SK-N-MC (cell line): ENCODE measurements around the gene KCNB1.

Experiments
- DNase-seq: peaks from one replicate; pipeline ENCODE4 v3.0.0-alpha.2; 2011; ENCODE audit warnings: low read depth, low spot score
- H3K27ac ChIP-seq: fragments of 200-600 bp; sonication (generic); 2 replicates; pipeline ENCODE4 v1.5.1; 2016; ENCODE audit warnings: mixed run types
- H3K36me3 ChIP-seq: fragments of 200-600 bp; sonication (generic); 2 replicates; pipeline ENCODE4 v1.6.1; 2017; ENCODE audit warnings: antibody characterized with exemption, low read length, mixed read lengths; ENCODE audit not compliant: insufficient read depth
- H3K4me3 ChIP-seq: fragments of 200-600 bp; sonication (generic); 2 replicates; pipeline ENCODE4 v1.5.1; 2016
- H3K9ac ChIP-seq: fragments of 200-600 bp; sonication (generic); 2 replicates; pipeline ENCODE4 v1.8.0; 2017; ENCODE audit warnings: mixed run types, mixed read lengths; ENCODE audit not compliant: insufficient read length
- H3K9me3 ChIP-seq: fragments of 200-600 bp; sonication (generic); 2 replicates; pipeline ENCODE4 v1.6.1; 2017; ENCODE audit warnings: low read depth, mild to moderate bottlenecking, antibody characterized with exemption, low read length, moderate library complexity, mixed read lengths
- EZH2 ChIP-seq: fragments of 200-600 bp; sonication (generic); IDR thresholded peaks from one replicate; pipeline ENCODE4 v1.6.1; 2017; ENCODE audit warnings: antibody characterized with exemption
- FOXP2 ChIP-seq: optimal IDR thresholded peaks from 2 replicates; pipeline ENCODE3; 2011; ENCODE audit warnings: mild to moderate bottlenecking, moderate library complexity; ENCODE audit not compliant: insufficient read depth; ENCODE audit errors: extremely low read length, control extremely low read depth
- POLR2AphosphoS5 ChIP-seq: IDR thresholded peaks from 2 replicates; pipeline ENCODE4 v1.6.1; 2012; ENCODE audit warnings: mild to moderate bottlenecking, low read depth, low read length, borderline replicate concordance

Gene KCNB1

GRCh38 chr20:49351775-49352174 lies 130.7 kb downstream of the KCNB1 start:
- no peaks in the 10 kb centered on the region for H3K9me3 ChIP-seq
- no peaks in the 10 kb centered on the region for H3K36me3 ChIP-seq
- H3K27ac ChIP-seq: no peak overlapping the region
- H3K9ac ChIP-seq: no peak overlapping the region
- H3K4me3 ChIP-seq: no peak overlapping the region
- no peak for TF ChIP-seq FOXP2
- TF ChIP-seq EZH2: no peak
- no peak for TF ChIP-seq POLR2AphosphoS5
- DNase-seq: no peak

DNA sequence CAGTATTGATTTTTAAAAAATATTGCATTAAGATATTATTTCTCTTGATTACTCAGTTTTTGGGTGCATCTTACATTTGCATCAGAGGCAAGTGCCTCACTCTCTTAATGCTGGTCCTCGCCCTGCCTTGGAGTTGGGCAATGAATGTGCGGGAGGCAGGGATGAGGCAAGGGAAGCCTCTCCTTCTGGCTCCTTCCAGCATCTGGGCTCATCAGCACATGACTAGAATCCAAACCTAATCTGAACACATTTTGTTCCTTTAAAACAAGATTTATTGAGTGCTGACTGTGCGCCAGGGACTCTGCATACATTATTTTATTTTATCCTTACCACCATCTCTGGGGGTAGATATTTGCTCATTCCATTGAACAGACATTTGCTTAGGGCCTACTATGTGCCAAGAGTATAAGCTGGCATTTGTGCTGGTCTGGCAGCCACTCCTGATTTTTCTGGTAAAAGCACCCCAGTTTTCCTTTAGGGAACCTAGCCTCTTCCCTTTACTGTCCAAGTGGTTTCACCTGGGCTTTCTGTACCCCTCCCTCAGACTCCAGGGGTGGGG lies 132.7 kb downstream of the KCNB1 start:
- H3K4me3 ChIP-seq: no peak overlapping the region
- no peaks in the 10 kb centered on the region for H3K9me3 ChIP-seq
- no peak overlapping the region for H3K9ac ChIP-seq
- no peak for DNase-seq
- TF ChIP-seq POLR2AphosphoS5: no peak
- TF ChIP-seq EZH2: no peak
- TF ChIP-seq FOXP2: no peak
- no peaks in the 10 kb centered on the region for H3K36me3 ChIP-seq
- no peak overlapping the region for H3K27ac ChIP-seq

- Histone ChIP-seq H3K4me3 (no peak overlapping the region), H3K36me3 (no peaks in the 10 kb centered on the region), H3K27ac (no peak overlapping the region), H3K9ac (no peak overlapping the region), H3K9me3 (no peaks in the 10 kb centered on the region)
- no peak for DNase-seq
- no peak for TF ChIP-seq POLR2AphosphoS5
- no peak for TF ChIP-seq EZH2
- TF ChIP-seq FOXP2: no peak
Observed at GRCh38 chr20:49349078-49349477, 133.4 kb downstream of the KCNB1 start.

DNA sequence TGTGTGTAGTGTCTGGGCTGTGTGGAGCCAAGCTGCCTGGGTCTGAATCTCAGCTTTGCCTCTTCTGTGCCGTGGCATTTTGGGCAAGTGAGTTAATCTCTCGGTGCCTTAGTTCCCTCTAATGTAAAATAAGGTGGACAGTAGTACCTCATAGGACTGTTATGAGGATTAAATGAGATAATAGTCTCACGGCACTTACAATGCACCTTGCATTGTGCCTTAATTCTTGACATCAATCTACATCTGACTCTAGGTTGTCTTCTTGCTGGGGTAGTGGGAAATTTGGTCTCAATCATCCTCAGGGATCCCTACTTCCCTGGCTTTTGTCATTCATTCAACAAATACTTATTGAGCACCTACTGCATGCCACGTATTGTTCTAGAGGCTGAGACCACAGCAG lies 133.9 kb downstream of the KCNB1 start:
- no peak for DNase-seq
- TF ChIP-seq EZH2 (no peak), FOXP2 (no peak), POLR2AphosphoS5 (no peak)
- H3K36me3 ChIP-seq: no peaks in the 10 kb centered on the region
- no peak overlapping the region for H3K4me3 ChIP-seq
- no peak overlapping the region for H3K27ac ChIP-seq
- H3K9me3 ChIP-seq: no peaks in the 10 kb centered on the region
- H3K9ac ChIP-seq: no peak overlapping the region

DNA sequence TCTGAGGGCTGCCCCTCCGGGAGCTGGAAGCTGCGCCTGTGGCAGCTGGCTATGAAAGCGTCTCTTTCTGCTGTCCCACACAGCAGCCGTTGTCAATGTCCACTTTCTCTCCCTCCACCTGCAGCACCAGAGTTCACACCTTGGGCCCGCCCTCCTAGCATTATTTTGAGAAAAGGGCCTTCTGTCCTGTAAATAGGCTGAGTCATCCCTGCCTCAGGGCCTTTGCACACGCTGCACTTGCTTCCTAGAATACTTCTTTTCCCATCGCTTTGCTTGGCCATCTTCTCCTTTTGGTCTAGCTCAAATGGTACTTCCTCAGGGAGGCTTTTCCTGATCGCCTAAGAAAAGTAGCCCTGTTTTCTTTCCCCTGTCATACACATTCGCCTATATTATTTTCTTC lies 135.3 kb downstream of the KCNB1 start:
- Histone ChIP-seq H3K27ac (no peak overlapping the region), H3K36me3 (no peaks in the 10 kb centered on the region), H3K4me3 (no peak overlapping the region), H3K9me3 (no peaks in the 10 kb centered on the region), H3K9ac (no peak overlapping the region)
- DNase-seq: no peak
- no peak for TF ChIP-seq FOXP2
- TF ChIP-seq EZH2: no peak
- TF ChIP-seq POLR2AphosphoS5: no peak

GRCh38 chr20:49346682-49347081 lies 135.8 kb downstream of the KCNB1 start:
- H3K27ac ChIP-seq: no peak overlapping the region
- TF ChIP-seq EZH2: no peak
- TF ChIP-seq FOXP2: no peak
- no peak for TF ChIP-seq POLR2AphosphoS5
- no peaks in the 10 kb centered on the region for H3K9me3 ChIP-seq

GRCh38 chr20:49345524-49345923 lies 136.9 kb downstream of the KCNB1 start:
- DNase-seq: no peak
- H3K9me3 ChIP-seq: no peaks in the 10 kb centered on the region
- TF ChIP-seq EZH2 (no peak), POLR2AphosphoS5 (no peak), FOXP2 (no peak)
- no peaks in the 10 kb centered on the region for H3K36me3 ChIP-seq
- peak overlapping the region; percentile 36; the same call in 1 of the 2 replicates for H3K4me3 ChIP-seq
- no peak overlapping the region for H3K9ac ChIP-seq
- no peak overlapping the region for H3K27ac ChIP-seq

More at GRCh38 chr20:49346682-49347081, 135.8 kb downstream of the KCNB1 start:
- Histone ChIP-seq H3K4me3 (no peak overlapping the region), H3K36me3 (no peaks in the 10 kb centered on the region), H3K9ac (no peak overlapping the region)
- DNase-seq: no peak

GRCh38 chr20:49344975-49345374 lies 137.5 kb downstream of the KCNB1 start:
- H3K9ac ChIP-seq: no peak overlapping the region
- no peak overlapping the region for H3K27ac ChIP-seq
- H3K36me3 ChIP-seq: no peaks in the 10 kb centered on the region
- no peak for TF ChIP-seq FOXP2
- DNase-seq: no peak
- H3K4me3 ChIP-seq: peak overlapping the region; percentile 36; the same call in 1 of the 2 replicates
- H3K9me3 ChIP-seq: no peaks in the 10 kb centered on the region

DNA sequence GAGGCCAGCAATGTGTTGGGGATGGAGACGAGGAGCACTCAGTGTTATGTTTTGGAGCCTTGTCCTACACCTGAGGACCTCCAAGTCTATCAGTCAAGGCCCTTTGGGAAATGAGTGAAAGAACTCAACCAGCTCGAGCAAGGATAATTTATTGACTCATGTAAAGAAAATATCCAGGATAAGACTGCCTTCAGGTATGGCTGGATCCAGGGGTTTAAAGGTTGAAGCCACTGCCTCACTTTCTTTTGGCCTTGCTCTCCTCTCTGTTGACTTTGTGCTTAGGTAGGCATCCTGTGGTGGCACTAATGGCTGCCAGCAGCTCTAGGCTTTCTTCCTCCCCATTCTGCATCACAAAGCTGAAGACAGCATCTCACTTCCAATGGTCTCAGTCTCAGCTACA lies 138.3 kb downstream of the KCNB1 start:
- Histone ChIP-seq H3K36me3 (no peaks in the 10 kb centered on the region), H3K4me3 (no peak overlapping the region), H3K27ac (no peak overlapping the region), H3K9me3 (no peaks in the 10 kb centered on the region), H3K9ac (no peak overlapping the region)
- no peak for TF ChIP-seq FOXP2
- TF ChIP-seq EZH2: no peak
- no peak for TF ChIP-seq POLR2AphosphoS5
- DNase-seq: no peak

DNA sequence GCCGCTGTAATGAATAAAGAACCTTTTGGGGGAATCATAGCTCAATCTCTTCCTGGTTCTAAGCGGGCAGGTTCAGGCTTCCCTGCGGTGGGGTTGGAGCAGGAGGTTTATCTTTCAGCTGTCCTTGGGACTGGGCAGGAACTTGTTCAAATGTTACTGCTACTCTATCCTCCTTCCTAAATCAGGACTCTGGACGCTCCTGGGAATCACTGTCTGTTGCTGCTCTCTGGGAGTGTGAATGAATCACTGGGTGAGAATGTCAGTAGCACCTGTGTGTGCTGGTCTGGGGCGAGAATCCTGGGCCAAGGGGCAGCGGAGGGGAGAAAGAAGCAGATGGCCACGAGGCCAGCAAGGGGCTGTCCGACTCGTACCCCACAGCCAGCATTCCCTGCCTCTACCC lies 139.2 kb downstream of the KCNB1 start:
- Histone ChIP-seq H3K4me3 (no peak overlapping the region), H3K27ac (no peak overlapping the region), H3K9ac (no peak overlapping the region), H3K36me3 (no peaks in the 10 kb centered on the region), H3K9me3 (no peaks in the 10 kb centered on the region)
- no peak for DNase-seq
- TF ChIP-seq EZH2 (no peak), FOXP2 (no peak), POLR2AphosphoS5 (no peak)
